ENCODE data around the gene LIPG. TPM values are rescaled to one million over a fixed set of nuclear protein-coding genes. Genes with fewer than 3 reads are reported as not detected.

The LIPG gene
- total RNA-seq, 1 experiment from 2014 or later: 6.8 TPM

DNA sequence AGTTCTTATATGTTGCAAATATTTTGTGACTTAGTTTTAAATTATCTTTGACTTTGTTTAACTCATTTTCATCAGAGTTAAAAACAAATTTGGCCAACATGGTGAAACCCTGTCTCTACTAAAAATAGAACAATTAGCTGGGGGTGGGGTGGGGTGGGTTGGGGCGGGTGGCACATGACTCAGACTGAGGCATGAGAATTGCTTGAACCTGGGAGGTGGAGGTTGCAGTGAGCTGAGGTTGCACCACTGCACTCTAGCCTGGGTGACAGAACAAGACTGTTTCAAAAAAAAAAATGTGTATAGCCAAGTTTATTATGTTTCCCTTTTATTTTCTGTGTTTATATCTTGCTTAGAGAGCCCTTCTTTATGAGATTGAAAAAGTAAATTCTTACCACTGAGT, 14.2 kb upstream of the LIPG start:
- DNase-seq (ENCODE audit: low spot score): no peak
- H3K4me3 Mint-ChIP-seq: no peak overlapping the region
- H3K9me3 Mint-ChIP-seq: peaks cover 15% of the 10 kb centered on the region
- ATAC-seq: no peak
- CTCF ChIA-PET: no interaction called here
- peaks cover 15% of the 10 kb centered on the region for H3K4me1 Mint-ChIP-seq
- H3K27ac Mint-ChIP-seq: no peak overlapping the region
- H3K36me3 Mint-ChIP-seq: peaks cover 14% of the 10 kb centered on the region
- POLR2A ChIA-PET: no interaction called here
- no peaks in the 10 kb centered on the region for H3K27me3 Mint-ChIP-seq (ENCODE audit: low read depth)
- TF ChIP-seq GTF2I (CRISPR knock-in tag; conservative IDR thresholded peaks at IDR 0.05): no peak
- TF ChIP-seq FOXP1 (CRISPR knock-in tag; IDR thresholded peaks at IDR 0.05; ENCODE audit: borderline replicate concordance): no peak
- no peak for TF ChIP-seq HMGA2 (CRISPR knock-in tag; IDR thresholded peaks at IDR 0.05)
- TF ChIP-seq ZNF138 (CRISPR knock-in tag; conservative IDR thresholded peaks at IDR 0.05): no peak
- no peak for TF ChIP-seq ZNF425 (CRISPR knock-in tag; conservative IDR thresholded peaks at IDR 0.05)
- TF ChIP-seq JUN (CRISPR knock-in tag; IDR thresholded peaks at IDR 0.05): no peak
- no peak for TF ChIP-seq NR3C1 (CRISPR knock-in tag; conservative IDR thresholded peaks at IDR 0.05; ENCODE audit: low read depth)
- TF ChIP-seq SOX15 (CRISPR knock-in tag; IDR thresholded peaks at IDR 0.05): no peak
- TF ChIP-seq, protein P1, sequence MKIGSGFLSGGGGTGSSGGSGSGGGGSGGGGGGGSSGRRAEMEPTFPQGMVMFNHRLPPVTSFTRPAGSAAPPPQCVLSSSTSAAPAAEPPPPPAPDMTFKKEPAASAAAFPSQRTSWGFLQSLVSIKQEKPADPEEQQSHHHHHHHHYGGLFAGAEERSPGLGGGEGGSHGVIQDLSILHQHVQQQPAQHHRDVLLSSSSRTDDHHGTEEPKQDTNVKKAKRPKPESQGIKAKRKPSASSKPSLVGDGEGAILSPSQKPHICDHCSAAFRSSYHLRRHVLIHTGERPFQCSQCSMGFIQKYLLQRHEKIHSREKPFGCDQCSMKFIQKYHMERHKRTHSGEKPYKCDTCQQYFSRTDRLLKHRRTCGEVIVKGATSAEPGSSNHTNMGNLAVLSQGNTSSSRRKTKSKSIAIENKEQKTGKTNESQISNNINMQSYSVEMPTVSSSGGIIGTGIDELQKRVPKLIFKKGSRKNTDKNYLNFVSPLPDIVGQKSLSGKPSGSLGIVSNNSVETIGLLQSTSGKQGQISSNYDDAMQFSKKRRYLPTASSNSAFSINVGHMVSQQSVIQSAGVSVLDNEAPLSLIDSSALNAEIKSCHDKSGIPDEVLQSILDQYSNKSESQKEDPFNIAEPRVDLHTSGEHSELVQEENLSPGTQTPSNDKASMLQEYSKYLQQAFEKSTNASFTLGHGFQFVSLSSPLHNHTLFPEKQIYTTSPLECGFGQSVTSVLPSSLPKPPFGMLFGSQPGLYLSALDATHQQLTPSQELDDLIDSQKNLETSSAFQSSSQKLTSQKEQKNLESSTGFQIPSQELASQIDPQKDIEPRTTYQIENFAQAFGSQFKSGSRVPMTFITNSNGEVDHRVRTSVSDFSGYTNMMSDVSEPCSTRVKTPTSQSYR (CRISPR knock-in tag; IDR thresholded peaks at IDR 0.05): no peak
- TF ChIP-seq, protein P2, sequence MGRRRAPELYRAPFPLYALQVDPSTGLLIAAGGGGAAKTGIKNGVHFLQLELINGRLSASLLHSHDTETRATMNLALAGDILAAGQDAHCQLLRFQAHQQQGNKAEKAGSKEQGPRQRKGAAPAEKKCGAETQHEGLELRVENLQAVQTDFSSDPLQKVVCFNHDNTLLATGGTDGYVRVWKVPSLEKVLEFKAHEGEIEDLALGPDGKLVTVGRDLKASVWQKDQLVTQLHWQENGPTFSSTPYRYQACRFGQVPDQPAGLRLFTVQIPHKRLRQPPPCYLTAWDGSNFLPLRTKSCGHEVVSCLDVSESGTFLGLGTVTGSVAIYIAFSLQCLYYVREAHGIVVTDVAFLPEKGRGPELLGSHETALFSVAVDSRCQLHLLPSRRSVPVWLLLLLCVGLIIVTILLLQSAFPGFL (CRISPR knock-in tag; IDR thresholded peaks at IDR 0.05; ENCODE audit: borderline replicate concordance): no peak
- TF ChIP-seq OVOL2 (CRISPR knock-in tag; IDR thresholded peaks at IDR 0.05; ENCODE audit: borderline replicate concordance): no peak
- TF ChIP-seq CBFB (CRISPR knock-in tag; IDR thresholded peaks at IDR 0.05; ENCODE audit: low read depth): no peak
- TF ChIP-seq ZNF121 (CRISPR knock-in tag; IDR thresholded peaks at IDR 0.05): no peak
- TF ChIP-seq FOXK1 (CRISPR knock-in tag; IDR thresholded peaks at IDR 0.05): no peak
- TF ChIP-seq, protein P3, sequence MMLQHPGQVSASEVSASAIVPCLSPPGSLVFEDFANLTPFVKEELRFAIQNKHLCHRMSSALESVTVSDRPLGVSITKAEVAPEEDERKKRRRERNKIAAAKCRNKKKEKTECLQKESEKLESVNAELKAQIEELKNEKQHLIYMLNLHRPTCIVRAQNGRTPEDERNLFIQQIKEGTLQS (CRISPR knock-in tag; conservative IDR thresholded peaks at IDR 0.05): no peak

DNA sequence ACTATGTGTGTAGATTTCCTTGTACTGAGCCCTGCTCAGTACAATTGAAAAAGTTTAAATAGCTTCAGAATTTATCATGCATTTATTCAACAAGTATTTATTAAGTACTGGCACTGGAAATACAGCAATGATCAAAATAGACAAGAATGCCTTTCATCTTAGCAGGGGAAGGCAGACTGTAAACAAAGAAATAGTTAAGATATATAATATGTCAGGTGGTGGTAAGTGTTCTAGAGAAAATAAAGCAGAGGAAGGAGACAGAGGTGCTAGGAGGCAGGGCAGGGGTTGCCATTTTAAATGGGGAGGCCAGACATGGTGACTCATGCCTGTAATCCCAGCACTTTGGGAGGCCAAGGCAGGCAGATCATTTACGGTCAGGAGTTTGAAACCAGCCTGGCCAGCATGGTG, 13.6 kb upstream of the LIPG start:
- POLR2A ChIA-PET: no interaction called here
- DNase-seq (ENCODE audit: low spot score) (no peak), ATAC-seq (no peak)
- CTCF ChIA-PET: no interaction called here
- no peak overlapping the region for H3K27ac Mint-ChIP-seq
- H3K4me1 Mint-ChIP-seq: peaks cover 15% of the 10 kb centered on the region
- peaks cover 3% of the 10 kb centered on the region; the same call in 1 of the 2 replicates for H3K27me3 Mint-ChIP-seq (ENCODE audit: low read depth)
- peaks cover 20% of the 10 kb centered on the region for H3K36me3 Mint-ChIP-seq
- no peak overlapping the region for H3K4me3 Mint-ChIP-seq
- peaks cover 21% of the 10 kb centered on the region for H3K9me3 Mint-ChIP-seq
- TF ChIP-seq TEAD4 (CRISPR knock-in tag; IDR thresholded peaks at IDR 0.05) (no peak), E2F1 (CRISPR knock-in tag; IDR thresholded peaks at IDR 0.05) (no peak), OVOL2 (CRISPR knock-in tag; IDR thresholded peaks at IDR 0.05; ENCODE audit: borderline replicate concordance) (no peak), MXD4 (CRISPR knock-in tag; IDR thresholded peaks at IDR 0.05; ENCODE audit: borderline replicate concordance) (no peak), ZBTB21 (CRISPR knock-in tag; IDR thresholded peaks at IDR 0.05; ENCODE audit: borderline replicate concordance) (no peak), RELA (CRISPR knock-in tag; IDR thresholded peaks at IDR 0.05; ENCODE audit: borderline replicate concordance) (no peak), FOXP1 (CRISPR knock-in tag; IDR thresholded peaks at IDR 0.05; ENCODE audit: borderline replicate concordance) (no peak), FOXK1 (CRISPR knock-in tag; IDR thresholded peaks at IDR 0.05) (no peak), NFATC4 (CRISPR knock-in tag; IDR thresholded peaks at IDR 0.05) (no peak), FOXP4 (CRISPR knock-in tag; IDR thresholded peaks at IDR 0.05) (no peak), NFE2L1 (CRISPR knock-in tag; IDR thresholded peaks at IDR 0.05) (no peak), PRRX2 (CRISPR knock-in tag; IDR thresholded peaks at IDR 0.05) (no peak), CTCF (IDR thresholded peaks at IDR 0.05) (no peak), ZNF138 (CRISPR knock-in tag; conservative IDR thresholded peaks at IDR 0.05) (no peak)
